Brain microvascular endothelial cell (primary cell): ENCODE measurements around the gene SUMO2.
A peak's percentile ranks its signal among the peaks of the same experiment; 100 is the strongest.
"Not testable (repeated sequence)": the region's sequence is repeated elsewhere in the genome, so short reads cannot be mapped to it uniquely, and the experiment has no call there.

Experiments used
- DNase-seq: peaks from one replicate; pipeline ENCODE4 v3.0.0-alpha.2; 2020
- H3K27ac ChIP-seq: fragments of 250-450 bp; sonication (Bioruptor Pico); 2 replicates; pipeline ENCODE4 v1.5.1; 2020; ENCODE audit warnings: mild to moderate bottlenecking, moderate library complexity
- H3K27me3 ChIP-seq: fragments of 250-450 bp; sonication (Bioruptor Pico); replicated peaks from 2 replicates; pipeline ENCODE4 v1.5.1; 2020; ENCODE audit warnings: mild to moderate bottlenecking
- H3K36me3 ChIP-seq: fragments of 250-450 bp; sonication (Bioruptor Pico); replicated peaks from 2 replicates; pipeline ENCODE4 v1.5.1; 2020; ENCODE audit warnings: mild to moderate bottlenecking
- H3K4me3 ChIP-seq: 2 replicates; pipeline ENCODE4 v1.5.1; 2011; ENCODE audit warnings: low read depth, mild to moderate bottlenecking, control low read depth, low read length, moderate library complexity
- CTCF ChIP-seq: IDR thresholded peaks from 2 replicates; pipeline ENCODE4 v1.5.1; 2011; ENCODE audit warnings: low read depth, mild to moderate bottlenecking, moderate library complexity, low read length, control low read depth, inconsistent platforms; ENCODE audit errors: missing control alignments
- in situ Hi-C: cut with HindIII; loops from 2 replicates; pipeline ENCODE4 v1.10.0; 2017; ENCODE audit warnings: low sequenced_read_pairs, low pct_ligation_motif_present

The SUMO2 gene

DNA sequence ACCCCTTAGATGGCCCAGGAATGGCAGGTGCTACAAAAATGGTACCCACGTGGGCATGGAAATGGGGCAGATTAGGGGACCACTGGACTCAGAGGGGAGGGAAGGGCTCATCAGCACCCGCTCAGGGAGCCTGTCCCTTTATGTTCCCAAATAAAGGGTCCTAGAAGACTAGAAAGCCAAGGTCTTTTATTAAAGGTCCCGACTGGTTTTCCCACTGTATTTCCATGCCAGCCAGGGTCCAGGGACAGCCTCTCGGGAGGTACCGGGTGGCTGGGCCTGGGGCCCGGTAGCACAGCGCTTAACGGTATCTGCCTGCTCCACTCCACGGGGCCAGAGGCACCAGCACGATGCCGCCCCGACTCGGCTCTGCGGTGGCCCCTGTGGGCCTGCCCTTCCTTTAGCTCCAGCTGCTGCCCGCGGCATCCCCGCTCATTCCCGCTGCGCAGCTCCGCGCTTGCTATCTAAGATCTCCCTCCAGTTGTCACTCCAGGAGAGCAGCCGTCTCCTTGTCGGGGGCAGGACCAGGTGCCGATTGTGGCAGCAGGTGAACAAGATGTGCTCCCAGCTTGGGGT, 52.6 kb downstream of the SUMO2 start:
- H3K27ac ChIP-seq: no peak overlapping the region
- no peak for TF ChIP-seq CTCF
- H3K4me3 ChIP-seq: peak overlapping the region; percentile 77
- peaks cover 2% of the 10 kb centered on the region for H3K36me3 ChIP-seq
- in situ Hi-C loops: no loop called here
- H3K27me3 ChIP-seq: no peaks in the 10 kb centered on the region
- no peak for DNase-seq

DNA sequence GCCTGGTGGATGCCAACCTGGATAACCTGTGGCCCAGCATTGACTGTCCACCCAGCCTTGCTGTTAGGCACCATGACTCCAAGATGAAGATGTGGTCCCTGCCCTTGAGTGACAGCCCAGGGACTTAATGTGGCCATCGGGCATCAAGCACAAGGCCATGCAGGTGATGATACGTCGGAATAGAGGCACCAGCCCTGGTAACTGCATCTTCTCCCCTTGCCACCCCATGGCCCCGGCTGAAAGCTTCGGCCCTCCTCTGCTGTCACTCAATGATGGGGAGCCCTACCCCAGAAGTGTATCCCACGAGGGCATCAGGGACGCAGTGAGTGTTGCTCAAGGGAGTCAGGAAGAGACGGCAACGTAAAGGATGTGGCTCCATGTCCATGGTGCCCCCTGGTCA, 53.2 kb downstream of the SUMO2 start:
- Histone ChIP-seq H3K36me3 (no peaks in the 10 kb centered on the region), H3K27me3 (no peaks in the 10 kb centered on the region), H3K27ac (no peak overlapping the region), H3K4me3 (no peak overlapping the region)
- TF ChIP-seq CTCF: no peak
- no peak for DNase-seq
- in situ Hi-C loops: no loop called here

DNA sequence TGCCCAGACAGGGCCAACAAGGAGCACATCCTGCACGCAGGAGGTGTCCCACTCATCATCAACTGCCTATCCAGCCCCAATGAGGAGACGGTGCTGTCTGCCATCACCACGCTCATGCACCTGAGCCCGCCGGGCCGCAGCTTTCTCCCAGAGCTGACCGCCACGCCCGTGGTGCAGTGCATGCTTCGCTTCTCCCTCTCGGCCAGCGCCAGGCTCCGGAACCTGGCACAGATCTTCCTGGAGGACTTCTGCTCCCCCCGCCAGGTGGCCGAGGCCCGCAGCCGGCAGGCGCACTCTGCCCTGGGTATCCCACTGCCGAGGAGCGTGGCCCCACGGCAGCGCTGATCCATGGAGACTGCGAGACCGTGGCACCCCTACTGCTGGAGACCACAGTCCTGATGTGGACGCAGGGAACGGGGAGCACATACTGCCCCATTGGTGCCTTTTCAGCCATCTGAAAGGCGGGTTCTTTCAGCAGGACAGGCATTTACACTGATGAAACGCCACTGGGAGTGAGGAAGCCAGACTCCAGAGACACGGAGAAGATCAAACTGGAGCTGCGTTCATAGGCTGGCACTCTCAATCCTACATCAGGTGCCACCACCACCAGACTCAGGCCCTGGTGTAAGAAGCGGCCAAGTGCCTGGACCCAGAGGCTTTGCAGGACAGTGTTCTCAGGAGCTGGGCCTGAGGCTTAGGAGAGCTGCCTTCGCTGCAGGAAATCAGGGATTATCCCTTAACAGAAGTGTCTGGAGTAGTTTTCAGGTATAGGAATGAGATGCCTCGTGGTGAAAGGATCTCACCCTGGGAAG, 53.9 kb downstream of the SUMO2 start:
- Histone ChIP-seq H3K4me3 (no peak overlapping the region), H3K36me3 (no peaks in the 10 kb centered on the region), H3K27ac (no peak overlapping the region), H3K27me3 (no peaks in the 10 kb centered on the region)
- in situ Hi-C loops: no loop called here
- no peak for DNase-seq
- no peak for TF ChIP-seq CTCF

DNA sequence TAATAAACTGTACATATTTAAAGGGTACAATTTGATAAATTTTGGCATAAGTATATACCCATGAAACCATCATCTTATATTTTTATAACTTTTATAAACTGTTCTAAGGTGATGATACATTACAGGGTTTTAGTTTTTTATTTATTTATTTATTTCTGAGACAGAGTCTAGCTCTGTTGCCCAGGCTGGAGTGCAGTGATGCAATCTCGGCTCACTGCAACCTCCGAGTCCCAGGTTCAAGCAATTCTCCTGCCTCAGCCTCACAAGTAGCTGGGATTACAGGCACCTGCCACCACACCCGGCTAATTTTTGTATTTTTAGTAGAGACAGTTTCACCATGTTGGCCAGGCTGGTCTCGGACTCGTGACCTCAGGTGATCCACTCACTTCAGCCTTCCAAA, 54.8 kb downstream of the SUMO2 start:
- H3K36me3 ChIP-seq, H3K27me3 ChIP-seq, H3K27ac ChIP-seq, in situ Hi-C loops, DNase-seq, H3K4me3 ChIP-seq: not testable (repeated sequence)

GRCh38 chr17:75126954-75127353, 55.8 kb downstream of the SUMO2 start:
- no peak overlapping the region for H3K4me3 ChIP-seq
- H3K36me3 ChIP-seq: no peaks in the 10 kb centered on the region
- H3K27me3 ChIP-seq: no peaks in the 10 kb centered on the region
- no peak overlapping the region for H3K27ac ChIP-seq
- in situ Hi-C loops: no loop called here
- no peak for DNase-seq
- no peak for TF ChIP-seq CTCF

- H3K4me3 ChIP-seq: no peak overlapping the region
- H3K27ac ChIP-seq: no peak overlapping the region
- no peak for DNase-seq
- no peak for TF ChIP-seq CTCF
- no peaks in the 10 kb centered on the region for H3K36me3 ChIP-seq
- in situ Hi-C loops: no loop called here
- H3K27me3 ChIP-seq: no peaks in the 10 kb centered on the region
Measured at GRCh38 chr17:75125984-75126383, 56.8 kb downstream of the SUMO2 start.
